ENCODE results near the gene HSD17B3. TPM values are rescaled to one million over a fixed set of nuclear protein-coding genes. Genes with fewer than 3 reads are reported as not detected.
"Not testable (repeated sequence)": the region's sequence is repeated elsewhere in the genome, so short reads cannot be mapped to it uniquely, and the experiment has no call there.

The HSD17B3 gene
- total and polyA plus RNA-seq, 8 donors = 0.55 to 4.6 (median 2.0) TPM; not detected in 4

GRCh38 chr9:96318921-96319565 is 17.1 kb upstream of the HSD17B3 start:
- H3K4me3 ChIP-seq = no peak overlapping the region
- H3K9me3 ChIP-seq = no peaks in the 10 kb centered on the region
- H3K27ac ChIP-seq = no peak overlapping the region
- H3K27me3 ChIP-seq = no peaks in the 10 kb centered on the region
- intact Hi-C loops (cut with DNase I; ENCODE audit: low total_unique reads) = loop anchor here (10.0 kb wide), 1 partner anchor 84 kb away; no protein-coding TSS in a partner anchor
- TF ChIP-seq POLR2A (IDR thresholded peaks at IDR 0.05) (no peak), CTCF (IDR thresholded peaks at IDR 0.05) (no peak), EP300 (IDR thresholded peaks at IDR 0.05) (no peak), POLR2AphosphoS5 (IDR thresholded peaks at IDR 0.05) (no peak)
- no peak for DNase-seq
- H3K36me3 ChIP-seq = peaks cover 0 to 46% (median 35%) of the 10 kb centered on the region in 4 donors
- WGBS, 5 donors = 66 to 92% (median 76%) methylated on average over 6 of the region's 6 CpGs
- H3K4me1 ChIP-seq = no peaks in the 10 kb centered on the region

- peak in 5 of 7 experiments; percentile 37 to 81 (median 69) for TF ChIP-seq CTCF (IDR thresholded peaks at IDR 0.05)
- TF ChIP-seq EP300 (IDR thresholded peaks at IDR 0.05) = no peak
- peak; percentile 59 to 85 for DNase-seq
- Histone ChIP-seq H3K36me3 (peaks cover 0 to 45% (median 31%) of the 10 kb centered on the region in 4 donors), H3K4me1 (no peaks in the 10 kb centered on the region), H3K27ac (no peak overlapping the region), H3K27me3 (no peaks in the 10 kb centered on the region), H3K9me3 (peaks cover 2 to 16% (median 9%) of the 10 kb centered on the region in 4 donors), H3K4me3 (no peak overlapping the region)
- WGBS, 5 donors = 45 to 59% (median 53%) methylated on average over 9 of the region's 9 CpGs
- intact Hi-C loops (cut with DNase I; ENCODE audit: low total_unique reads) = loop anchor here (10.0 kb wide), 1 partner anchor 83 kb away; no protein-coding TSS in a partner anchor
Observed at GRCh38 chr9:96317335-96317980, 15.5 kb upstream of the HSD17B3 start.

GRCh38 chr9:96309850-96310249 is 7.9 kb upstream of the HSD17B3 start:
- Histone ChIP-seq H3K9me3 (peaks cover 2 to 18% (median 10%) of the 10 kb centered on the region in 4 donors), H3K27me3 (no peaks in the 10 kb centered on the region), H3K4me3 (no peak overlapping the region), H3K4me1 (no peaks in the 10 kb centered on the region), H3K27ac (no peak overlapping the region), H3K36me3 (peaks cover 0 to 13% (median 8%) of the 10 kb centered on the region in 4 donors)
- no peak for DNase-seq
- TF ChIP-seq CTCF (IDR thresholded peaks at IDR 0.05) (no peak), EP300 (IDR thresholded peaks at IDR 0.05) (no peak), POLR2A (IDR thresholded peaks at IDR 0.05) (no peak), POLR2AphosphoS5 (IDR thresholded peaks at IDR 0.05) (no peak)
- 64 to 79% (median 77%) methylated on average over 7 of the region's 7 CpGs for WGBS, 5 donors
- intact Hi-C loops (cut with DNase I; ENCODE audit: low total_unique reads) = loop anchor here (10.0 kb wide), 1 partner anchor 75 kb away; no protein-coding TSS in a partner anchor

- H3K4me3 ChIP-seq; H3K27ac ChIP-seq; H3K36me3 ChIP-seq; H3K4me1 ChIP-seq; DNase-seq; H3K27me3 ChIP-seq; H3K9me3 ChIP-seq; intact Hi-C loops (cut with DNase I; ENCODE audit: low total_unique reads): not testable (repeated sequence)
- 89 to 96% (median 93%) methylated on average over 6 of the region's 6 CpGs for WGBS, 5 donors
Observed at GRCh38 chr9:96306958-96307357, 5.0 kb upstream of the HSD17B3 start.

GRCh38 chr9:96305171-96305570 is 3.2 kb upstream of the HSD17B3 start:
- DNase-seq = no peak
- H3K9me3 ChIP-seq = no peaks in the 10 kb centered on the region
- no peak overlapping the region for H3K27ac ChIP-seq
- H3K4me3 ChIP-seq = no peak overlapping the region
- intact Hi-C loops (cut with DNase I; ENCODE audit: low total_unique reads) = no loop called here
- WGBS, 5 donors = 49 to 94% (median 58%) methylated on average over 4 of the region's 4 CpGs
- H3K27me3 ChIP-seq = no peaks in the 10 kb centered on the region
- TF ChIP-seq EP300 (IDR thresholded peaks at IDR 0.05) = no peak
- no peak for TF ChIP-seq CTCF (IDR thresholded peaks at IDR 0.05)
- TF ChIP-seq POLR2A (IDR thresholded peaks at IDR 0.05) = no peak
- no peak for TF ChIP-seq POLR2AphosphoS5 (IDR thresholded peaks at IDR 0.05)
- H3K36me3 ChIP-seq = no peaks in the 10 kb centered on the region
- no peaks in the 10 kb centered on the region for H3K4me1 ChIP-seq
